ENCODE measurements around the gene ZNF438. TPM values are rescaled to one million over a fixed set of nuclear protein-coding genes. Genes with fewer than 3 reads are reported as not detected.
A peak's percentile ranks its signal among the peaks of the same experiment; 100 is the strongest.

Gene ZNF438
- total and polyA plus RNA-seq, 4 donors: 7.8 to 19.2 (median 10.2) TPM

DNA sequence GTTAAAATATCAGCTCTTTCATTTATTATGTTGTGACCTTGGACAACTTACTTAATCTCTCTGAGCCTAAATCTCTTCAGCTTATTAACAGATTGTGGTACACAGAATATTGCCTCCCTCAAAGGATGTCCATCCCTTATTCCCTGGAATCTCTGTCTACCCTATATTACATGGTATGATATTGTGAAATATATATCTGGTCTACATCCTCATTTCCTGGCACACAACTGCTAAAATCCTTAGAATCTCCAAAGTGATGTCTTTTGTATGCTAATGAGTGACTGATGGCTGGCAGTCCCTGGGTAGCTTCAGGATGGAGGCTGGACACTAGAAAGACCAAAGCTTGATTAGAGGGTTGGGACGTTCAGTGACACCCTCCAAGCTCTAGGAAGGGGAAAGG, 25.8 kb downstream of the ZNF438 start:
- Histone ChIP-seq H3K4me1 (ENCODE audit: control insufficient read depth in 5 of 5, insufficient read depth in 5 of 5, low read length in 5 of 5) (peaks cover 0 to 14% (median 0%) of the 10 kb centered on the region in 5 donors), H3K27me3 (ENCODE audit: control insufficient read depth in 3 of 3, insufficient read depth in 3 of 3, low read length in 2 of 3) (no peaks in the 10 kb centered on the region), H3K27ac (ENCODE audit: low read depth in 1 of 2, low read length in 1 of 2) (no peak overlapping the region), H3K9ac (ENCODE audit: insufficient read depth in 1 of 2, low read length in 2 of 2) (no peak overlapping the region), H3K36me3 (ENCODE audit: control insufficient read depth in 4 of 4, insufficient read depth in 4 of 4, low read length in 4 of 4) (no peaks in the 10 kb centered on the region), H3K9me3 (ENCODE audit: control insufficient read depth in 4 of 4, insufficient read depth in 3 of 4, low read length in 3 of 4) (no peaks in the 10 kb centered on the region), H3K4me3 (no peak overlapping the region)
- TF ChIP-seq, protein P1, sequence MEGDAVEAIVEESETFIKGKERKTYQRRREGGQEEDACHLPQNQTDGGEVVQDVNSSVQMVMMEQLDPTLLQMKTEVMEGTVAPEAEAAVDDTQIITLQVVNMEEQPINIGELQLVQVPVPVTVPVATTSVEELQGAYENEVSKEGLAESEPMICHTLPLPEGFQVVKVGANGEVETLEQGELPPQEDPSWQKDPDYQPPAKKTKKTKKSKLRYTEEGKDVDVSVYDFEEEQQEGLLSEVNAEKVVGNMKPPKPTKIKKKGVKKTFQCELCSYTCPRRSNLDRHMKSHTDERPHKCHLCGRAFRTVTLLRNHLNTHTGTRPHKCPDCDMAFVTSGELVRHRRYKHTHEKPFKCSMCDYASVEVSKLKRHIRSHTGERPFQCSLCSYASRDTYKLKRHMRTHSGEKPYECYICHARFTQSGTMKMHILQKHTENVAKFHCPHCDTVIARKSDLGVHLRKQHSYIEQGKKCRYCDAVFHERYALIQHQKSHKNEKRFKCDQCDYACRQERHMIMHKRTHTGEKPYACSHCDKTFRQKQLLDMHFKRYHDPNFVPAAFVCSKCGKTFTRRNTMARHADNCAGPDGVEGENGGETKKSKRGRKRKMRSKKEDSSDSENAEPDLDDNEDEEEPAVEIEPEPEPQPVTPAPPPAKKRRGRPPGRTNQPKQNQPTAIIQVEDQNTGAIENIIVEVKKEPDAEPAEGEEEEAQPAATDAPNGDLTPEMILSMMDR (IDR thresholded peaks at IDR 0.05; ENCODE audit: control extremely low read depth, extremely low read depth): no peak
- 94 to 100% methylated on average over 1 of the region's 1 CpG for WGBS, 2 donors
- ATAC-seq (ENCODE audit: insufficient read depth, low FRiP score) (no peak), DNase-seq (no peak)

DNA sequence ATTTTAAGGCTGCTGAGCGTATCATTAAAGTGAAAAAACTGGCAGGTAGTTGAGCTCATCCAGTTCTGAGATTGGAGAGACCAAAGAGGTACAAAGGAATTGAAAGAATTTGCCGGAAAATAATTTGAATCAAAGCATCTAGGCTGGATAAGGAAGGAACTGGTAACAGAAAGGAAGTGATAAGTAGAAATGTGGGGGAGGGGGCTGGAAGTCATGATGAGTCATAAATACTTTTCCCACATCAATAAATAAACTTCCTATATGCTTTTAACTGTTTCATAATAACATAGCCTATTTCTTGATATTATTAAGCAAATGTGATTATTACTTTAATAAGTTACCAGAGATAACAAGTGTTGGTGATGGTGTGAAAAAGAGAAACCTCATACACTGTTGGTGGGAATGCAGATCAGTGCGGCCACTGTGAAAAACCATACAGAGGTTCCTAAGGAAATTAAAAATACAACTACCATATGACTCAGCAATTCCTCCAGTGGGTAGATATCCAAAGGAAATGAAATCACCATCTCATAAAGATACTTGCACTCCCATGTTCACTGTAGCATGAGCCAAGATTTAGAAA, 27.0 kb downstream of the ZNF438 start:
- ATAC-seq (ENCODE audit: insufficient read depth, low FRiP score): no peak

DNA sequence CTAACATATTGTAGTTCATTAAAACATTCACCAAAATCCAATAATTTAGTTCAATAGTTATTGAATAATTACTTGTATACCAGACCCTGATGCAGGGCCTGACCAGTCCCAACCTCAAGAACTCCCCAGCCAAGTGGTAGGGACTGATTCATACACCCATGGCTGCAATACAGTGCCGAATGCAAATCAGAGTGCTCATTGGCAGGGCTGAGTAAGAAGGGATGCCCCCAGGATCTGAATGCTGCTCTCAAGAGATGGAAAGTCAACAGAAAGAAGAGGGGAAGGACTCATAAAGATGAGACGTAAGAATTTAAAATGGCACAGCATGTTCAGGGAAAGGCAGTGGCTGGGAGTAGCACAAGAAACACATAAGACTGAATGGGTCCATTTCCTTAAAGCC, 29.9 kb downstream of the ZNF438 start:
- 67 to 82% methylated on average over 2 of the region's 2 CpGs for WGBS, 2 donors
- TF ChIP-seq, protein P1 (IDR thresholded peaks at IDR 0.05; ENCODE audit: control extremely low read depth, extremely low read depth): no peak

More for the DNA sequence above, 27.0 kb downstream of the ZNF438 start:
- no peaks in the 10 kb centered on the region for H3K9me3 ChIP-seq (ENCODE audit: control insufficient read depth in 4 of 4, insufficient read depth in 3 of 4, low read length in 3 of 4)
- H3K4me3 ChIP-seq: no peak overlapping the region
- no peak for DNase-seq
- 48 to 57% methylated on average over 3 of the region's 3 CpGs for WGBS, 2 donors
- TF ChIP-seq, protein P1 (IDR thresholded peaks at IDR 0.05; ENCODE audit: control extremely low read depth, extremely low read depth): no peak
- H3K9ac ChIP-seq (ENCODE audit: insufficient read depth in 1 of 2, low read length in 2 of 2): no peak overlapping the region
- no peaks in the 10 kb centered on the region for H3K27me3 ChIP-seq (ENCODE audit: control insufficient read depth in 3 of 3, insufficient read depth in 3 of 3, low read length in 2 of 3)
- H3K27ac ChIP-seq (ENCODE audit: low read depth in 1 of 2, low read length in 1 of 2): peak overlapping the region in 1 of 2 donors; percentile 70
- H3K4me1 ChIP-seq (ENCODE audit: control insufficient read depth in 5 of 5, insufficient read depth in 5 of 5, low read length in 5 of 5): peaks cover 0 to 21% (median 0%) of the 10 kb centered on the region in 5 donors
- no peaks in the 10 kb centered on the region for H3K36me3 ChIP-seq (ENCODE audit: control insufficient read depth in 4 of 4, insufficient read depth in 4 of 4, low read length in 4 of 4)

DNA sequence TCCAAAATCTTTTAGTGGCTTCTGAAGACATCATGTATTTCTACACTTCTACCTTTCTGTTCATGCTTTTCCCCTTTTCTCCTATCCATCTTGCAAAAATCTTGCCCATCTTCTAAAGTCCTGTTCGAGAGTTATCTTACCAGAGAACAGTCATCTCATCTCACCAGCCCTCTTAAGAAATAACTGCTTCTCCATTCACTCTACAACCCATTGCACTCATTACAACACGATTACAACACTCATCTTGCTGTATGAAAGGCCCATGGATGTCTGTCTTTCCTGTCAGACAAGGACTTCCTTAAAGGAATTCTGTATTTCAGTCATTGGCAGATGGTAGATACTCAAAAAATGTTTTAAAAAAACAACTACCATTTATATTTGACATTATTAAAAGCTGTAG, 30.8 kb downstream of the ZNF438 start:
- Histone ChIP-seq H3K4me1 (ENCODE audit: control insufficient read depth in 5 of 5, insufficient read depth in 5 of 5, low read length in 5 of 5) (peaks cover 0 to 19% (median 6%) of the 10 kb centered on the region in 5 donors), H3K4me3 (no peak overlapping the region), H3K27ac (ENCODE audit: low read depth in 1 of 2, low read length in 1 of 2) (no peak overlapping the region), H3K9me3 (ENCODE audit: control insufficient read depth in 4 of 4, insufficient read depth in 3 of 4, low read length in 3 of 4) (peaks cover 0 to 1% (median 0%) of the 10 kb centered on the region in 4 donors), H3K27me3 (ENCODE audit: control insufficient read depth in 3 of 3, insufficient read depth in 3 of 3, low read length in 2 of 3) (no peaks in the 10 kb centered on the region), H3K9ac (ENCODE audit: insufficient read depth in 1 of 2, low read length in 2 of 2) (no peak overlapping the region), H3K36me3 (ENCODE audit: control insufficient read depth in 4 of 4, insufficient read depth in 4 of 4, low read length in 4 of 4) (no peaks in the 10 kb centered on the region)
- TF ChIP-seq, protein P1 (IDR thresholded peaks at IDR 0.05; ENCODE audit: control extremely low read depth, extremely low read depth): no peak
- DNase-seq: no peak
- ATAC-seq (ENCODE audit: insufficient read depth, low FRiP score): no peak
- 29 to 71% methylated on average over 2 of the region's 2 CpGs for WGBS, 2 donors

More for the DNA sequence above, 29.9 kb downstream of the ZNF438 start:
- DNase-seq (no peak), ATAC-seq (ENCODE audit: insufficient read depth, low FRiP score) (no peak)
- no peak overlapping the region for H3K9ac ChIP-seq (ENCODE audit: insufficient read depth in 1 of 2, low read length in 2 of 2)
- H3K27ac ChIP-seq (ENCODE audit: low read depth in 1 of 2, low read length in 1 of 2): no peak overlapping the region
- H3K36me3 ChIP-seq (ENCODE audit: control insufficient read depth in 4 of 4, insufficient read depth in 4 of 4, low read length in 4 of 4): no peaks in the 10 kb centered on the region
- H3K4me3 ChIP-seq: no peak overlapping the region
- peaks cover 0 to 1% (median 0%) of the 10 kb centered on the region in 4 donors for H3K9me3 ChIP-seq (ENCODE audit: control insufficient read depth in 4 of 4, insufficient read depth in 3 of 4, low read length in 3 of 4)
- no peaks in the 10 kb centered on the region for H3K27me3 ChIP-seq (ENCODE audit: control insufficient read depth in 3 of 3, insufficient read depth in 3 of 3, low read length in 2 of 3)
- peaks cover 0 to 22% (median 7%) of the 10 kb centered on the region in 5 donors for H3K4me1 ChIP-seq (ENCODE audit: control insufficient read depth in 5 of 5, insufficient read depth in 5 of 5, low read length in 5 of 5)

Measured in lung (tissue), 12 donors.